ENCODE measurements around the gene CRYGD.

Gene CRYGD

DNA sequence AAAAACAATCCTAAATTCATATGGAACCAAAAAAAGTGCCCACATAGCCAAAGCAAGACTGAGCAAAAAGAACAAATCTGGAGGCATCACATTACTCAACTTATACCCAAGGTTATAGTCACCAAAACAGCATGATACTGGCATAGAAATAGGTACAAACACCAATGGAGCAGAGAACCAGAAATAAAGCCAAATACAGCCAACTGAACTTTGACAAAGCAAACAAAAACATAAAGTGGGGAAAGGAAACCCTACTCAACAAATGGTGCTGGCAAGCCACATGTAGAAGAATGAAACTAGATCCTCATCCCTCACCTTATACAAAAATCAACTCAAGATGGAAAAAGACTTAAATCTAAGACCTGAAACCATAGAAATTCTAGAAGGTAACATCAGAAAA lies 40.5 kb downstream of the CRYGD start:
- no peak for DNase-seq (ENCODE audit: low spot score)

DNA sequence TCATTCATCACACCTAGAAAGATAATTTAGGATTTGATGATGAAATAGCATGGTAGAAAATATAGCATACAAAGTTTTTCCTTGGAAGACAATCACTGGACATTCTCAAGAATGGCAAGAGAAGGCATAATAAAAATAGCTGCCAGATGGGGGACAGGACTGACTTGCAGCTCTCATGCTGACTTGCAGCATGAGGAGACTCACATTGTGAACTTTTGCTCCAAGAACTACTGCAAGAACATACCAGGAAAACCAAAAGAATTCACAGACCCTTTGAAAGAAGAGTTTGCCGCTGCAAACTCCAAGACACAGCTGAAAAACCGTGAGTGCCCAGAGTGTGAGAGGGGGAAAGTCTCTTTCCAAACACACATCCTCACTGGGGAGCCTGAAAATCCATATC lies 47.0 kb downstream of the CRYGD start:
- DNase-seq (ENCODE audit: low spot score), result no peak

DNA sequence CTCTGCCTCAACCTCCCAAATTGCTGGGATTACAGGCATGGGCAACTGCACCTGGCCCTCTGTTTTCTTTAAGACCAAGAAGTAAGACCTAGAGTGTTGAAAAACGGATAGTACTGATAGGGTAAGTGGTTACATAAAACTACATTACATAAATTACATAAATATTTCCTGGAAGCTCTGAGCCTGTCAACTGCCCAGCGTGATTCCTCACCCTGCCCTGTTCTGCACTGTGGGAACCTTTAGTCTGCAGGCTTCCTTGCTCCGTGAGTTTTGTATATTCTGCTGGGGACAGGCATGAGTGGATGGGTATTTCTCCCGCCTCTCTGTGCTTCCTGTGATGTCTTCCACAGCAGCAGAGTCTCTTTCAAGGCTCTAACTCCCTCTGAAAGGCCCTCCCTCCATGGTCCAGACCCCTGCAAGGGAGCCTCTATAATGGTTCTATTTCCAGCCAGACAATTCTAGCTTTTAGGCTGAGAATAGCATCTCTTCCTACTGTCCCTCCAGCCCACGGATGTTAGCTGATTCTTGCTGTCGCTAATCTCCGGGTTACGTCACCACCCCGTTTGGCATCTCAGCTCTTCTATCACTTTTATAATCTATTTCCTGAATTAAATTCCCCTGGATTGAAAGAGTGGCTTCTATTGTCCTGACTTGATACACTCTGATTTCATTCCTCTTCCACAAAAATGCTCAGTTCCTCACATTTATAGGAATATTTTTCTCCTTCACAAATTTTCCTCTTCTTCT lies 49.5 kb downstream of the CRYGD start:
- no peak for DNase-seq (ENCODE audit: low spot score)

DNA sequence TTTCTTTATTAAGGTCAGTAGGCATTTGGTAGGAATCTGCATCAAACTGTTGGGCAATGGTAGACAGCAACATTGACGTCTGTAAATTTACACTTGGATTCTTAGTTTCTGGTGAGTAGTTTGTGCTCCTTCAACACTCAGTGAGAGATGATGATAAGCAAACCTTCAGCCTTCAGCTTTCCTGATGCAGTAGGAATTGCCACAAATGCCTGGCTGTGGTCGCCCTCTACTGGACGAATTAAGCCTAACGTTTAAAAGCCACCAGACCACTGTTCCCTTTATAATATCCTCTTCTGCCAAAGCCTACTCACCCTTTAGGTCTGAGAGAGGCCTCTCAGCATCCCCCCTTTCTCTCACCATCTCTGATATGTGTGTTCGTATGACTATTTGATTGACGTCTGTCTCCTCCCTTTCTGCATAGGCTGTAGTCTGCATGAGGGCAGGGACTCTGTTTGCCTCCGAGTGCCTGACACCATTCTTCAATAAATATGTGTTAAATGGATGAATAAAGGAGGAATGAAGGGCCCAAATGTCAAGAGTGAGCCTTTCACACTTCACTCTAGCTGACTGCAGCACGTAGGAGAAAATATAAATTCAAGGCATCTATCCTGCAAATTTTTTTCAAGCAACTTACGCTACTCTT lies 52.0 kb downstream of the CRYGD start:
- peak; percentile 53 for DNase-seq (ENCODE audit: low spot score)
